Germinal center (tissue), 1 donor: Measurements from ENCODE around the gene SFT2D1.
"Not testable (repeated sequence)": the region's sequence is repeated elsewhere in the genome, so short reads cannot be mapped to it uniquely, and the experiment has no call there.

ENCODE experiments used
- DNase-seq: peaks from one replicate; pipeline ENCODE4 v3.0.0; 2012; ENCODE audit warnings: mixed read lengths, low spot score

The SFT2D1 gene

DNA sequence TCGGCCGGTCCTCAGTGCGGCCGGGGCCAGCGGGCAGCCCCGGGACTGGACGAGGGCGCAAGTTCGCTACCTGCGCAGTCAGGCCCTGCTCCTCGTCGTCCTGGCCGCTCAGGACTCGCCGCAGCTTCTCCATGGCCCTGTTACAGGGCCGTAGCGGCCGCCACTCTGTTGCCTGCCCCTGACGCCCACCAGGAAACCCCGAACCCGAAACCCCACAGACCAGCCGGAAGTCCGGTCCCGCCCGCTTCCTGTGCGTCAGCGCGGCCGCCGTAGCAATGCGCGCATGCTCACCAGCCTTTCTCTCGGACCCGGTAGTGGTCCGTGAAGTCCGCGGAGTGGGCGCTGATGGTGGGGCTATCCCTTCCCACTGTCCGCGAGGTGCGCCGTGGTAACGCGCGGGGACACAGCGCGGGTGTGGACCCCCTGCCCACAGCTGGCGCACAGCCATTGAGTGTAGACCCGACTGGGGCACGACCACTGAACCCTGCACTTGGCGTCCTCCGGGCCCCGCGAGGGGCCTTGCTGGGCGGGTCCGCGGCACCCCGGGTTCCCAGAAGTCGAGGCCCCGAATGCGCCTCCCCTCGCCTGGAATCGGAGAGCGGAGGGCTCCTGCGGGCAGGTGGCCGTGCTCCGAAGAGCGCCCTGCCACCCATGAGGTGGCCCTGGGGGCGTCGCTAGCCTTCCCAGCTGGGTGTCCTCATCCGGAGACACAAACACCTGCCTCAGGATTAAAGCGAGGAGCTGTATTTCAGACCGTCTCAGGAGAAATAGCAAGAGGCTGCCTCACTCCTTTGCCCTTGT, at the start of gene SFT2D1:
SFT2D1 (minus strand) TSS at position 197 of the 801 bp plus-strand sequence; CDS start at position 133, 64 bp downstream.
- DNase-seq, result peak; percentile 88

- no peak for DNase-seq
Measured at GRCh38 chr6:166389119-166389518, 46.8 kb upstream of the SFT2D1 start.

- DNase-seq, result no peak
Measured at GRCh38 chr6:166388290-166389004, 46.1 kb upstream of the SFT2D1 start.

DNA sequence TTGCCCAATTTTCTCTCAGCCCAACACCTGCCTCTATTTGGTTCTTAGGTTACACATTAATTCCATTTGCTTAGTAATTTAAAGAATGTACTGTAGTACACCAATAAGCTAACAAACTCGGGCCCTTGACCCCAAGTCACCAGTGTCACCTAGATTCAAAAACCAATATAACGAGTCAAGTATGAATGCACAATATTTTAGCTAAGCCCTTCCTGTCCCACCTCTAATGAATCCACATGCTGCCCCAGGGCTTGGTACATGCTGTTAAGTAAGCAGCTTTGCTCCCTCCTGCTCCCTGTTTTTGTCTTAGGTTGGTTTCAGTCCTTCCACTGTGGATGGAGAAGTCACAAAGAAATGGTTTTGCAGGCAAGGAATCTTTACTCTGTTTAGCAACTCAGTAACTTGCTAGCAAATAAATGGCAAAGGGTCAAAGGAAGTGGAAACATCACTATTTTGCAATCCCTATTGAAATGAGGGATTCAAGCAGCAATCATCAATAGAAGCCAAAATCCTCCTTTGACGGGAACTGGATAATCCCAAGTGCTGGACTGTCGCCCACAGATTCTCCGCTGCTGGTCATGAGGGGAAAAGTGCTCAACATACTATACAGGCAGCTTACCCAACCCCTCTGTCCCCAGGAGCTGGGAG, 45.4 kb upstream of the SFT2D1 start:
- no peak for DNase-seq

GRCh38 chr6:166387098-166387497, 44.8 kb upstream of the SFT2D1 start:
- not testable (repeated sequence) for DNase-seq

DNA sequence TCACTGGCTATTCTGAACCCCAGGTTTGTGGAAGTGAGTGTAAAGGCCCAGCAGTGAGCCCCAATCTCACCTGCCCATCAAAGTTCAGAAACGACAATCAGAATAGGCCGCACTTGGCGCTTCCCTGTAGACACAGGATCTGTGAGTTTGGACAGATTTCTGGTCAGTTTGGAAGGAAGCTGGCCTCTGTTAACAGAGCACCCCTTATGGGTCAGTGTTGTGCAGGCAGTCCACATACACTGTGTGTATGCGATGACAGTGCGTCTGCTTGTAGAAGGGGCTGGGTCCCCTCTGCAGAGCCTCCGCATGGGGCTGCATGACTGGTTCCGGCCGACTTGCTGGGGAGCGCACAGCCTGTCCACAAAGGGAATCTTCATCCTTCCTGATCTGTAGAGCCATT, 43.8 kb upstream of the SFT2D1 start:
- DNase-seq, result no peak

DNA sequence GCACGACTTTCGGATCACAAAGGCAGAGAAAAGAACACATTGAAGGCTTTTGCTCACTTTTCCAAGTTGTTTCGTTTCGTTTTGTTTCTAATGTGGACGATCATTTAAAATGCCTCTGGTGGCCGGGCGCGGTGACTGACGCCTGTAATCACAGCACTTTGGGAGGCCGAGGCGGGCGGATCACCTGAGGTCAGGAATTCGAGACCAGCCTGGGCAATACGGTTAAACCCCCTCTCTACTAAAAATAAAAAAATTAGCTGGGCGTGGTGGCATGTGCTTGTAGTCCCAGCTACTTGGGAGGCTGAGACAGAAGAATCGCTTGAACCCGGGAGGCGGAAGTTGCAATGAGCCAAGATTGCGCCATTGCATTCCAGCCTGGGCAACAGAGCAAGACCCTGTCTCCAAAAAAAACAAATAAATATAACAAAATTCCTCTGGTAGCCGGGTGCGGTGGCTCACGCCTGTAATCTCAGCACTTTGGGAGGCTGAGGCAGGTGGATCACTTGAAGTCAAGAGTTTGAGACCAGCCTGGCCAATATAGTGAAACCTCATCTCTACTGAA, 41.5 kb upstream of the SFT2D1 start:
- not testable (repeated sequence) for DNase-seq

- DNase-seq, result peak; percentile 97
Measured at GRCh38 chr6:166382933-166383801, 40.8 kb upstream of the SFT2D1 start, which contains the start of gene MPC1. Gene MPC1, minus strand, starts transcription at chr6:166382940. Its CDS starts 64 bp downstream, at chr6:166382876.

DNA sequence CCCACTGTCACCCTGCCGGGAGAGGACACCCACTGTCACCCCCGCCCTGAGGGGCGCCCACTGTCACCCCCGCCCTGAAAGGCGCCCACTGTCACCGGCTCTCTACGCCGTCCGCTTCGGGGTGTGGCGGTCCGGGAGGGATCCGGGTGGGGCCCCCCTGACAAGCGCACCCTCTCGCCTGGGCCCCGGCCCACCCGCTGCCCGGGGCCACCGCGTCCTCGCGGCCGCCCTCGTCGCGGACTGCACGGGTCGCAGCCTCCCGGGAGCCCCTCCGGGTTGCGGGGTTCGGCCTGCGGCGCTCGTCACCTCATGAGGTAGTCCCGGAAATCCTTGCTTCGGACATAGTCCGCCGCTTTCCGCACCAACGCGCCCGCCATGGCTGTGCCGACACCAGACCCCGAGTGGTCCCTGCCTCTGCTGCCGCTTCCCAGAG, 40.2 kb upstream of the SFT2D1 start:
- no peak for DNase-seq

- peak; percentile 80 for DNase-seq
Measured at GRCh38 chr6:166381733-166382499, 39.6 kb upstream of the SFT2D1 start.

DNA sequence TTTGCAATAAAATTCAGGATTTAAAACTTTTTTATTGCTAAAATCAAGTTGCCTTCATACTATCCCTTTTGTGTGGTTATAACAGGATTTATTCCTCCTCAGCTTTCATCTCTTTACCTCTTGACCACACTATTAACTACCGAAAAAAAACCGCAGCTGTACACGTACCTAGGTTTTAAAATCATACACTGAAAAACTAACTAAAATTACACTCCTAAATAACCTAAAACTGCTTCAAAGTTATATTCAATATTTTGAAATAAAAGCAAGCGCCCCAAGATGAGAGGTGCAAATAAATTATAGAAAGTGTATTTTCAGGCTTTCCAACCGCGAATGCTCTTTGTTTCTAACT, 39.0 kb upstream of the SFT2D1 start:
- no peak for DNase-seq

DNA sequence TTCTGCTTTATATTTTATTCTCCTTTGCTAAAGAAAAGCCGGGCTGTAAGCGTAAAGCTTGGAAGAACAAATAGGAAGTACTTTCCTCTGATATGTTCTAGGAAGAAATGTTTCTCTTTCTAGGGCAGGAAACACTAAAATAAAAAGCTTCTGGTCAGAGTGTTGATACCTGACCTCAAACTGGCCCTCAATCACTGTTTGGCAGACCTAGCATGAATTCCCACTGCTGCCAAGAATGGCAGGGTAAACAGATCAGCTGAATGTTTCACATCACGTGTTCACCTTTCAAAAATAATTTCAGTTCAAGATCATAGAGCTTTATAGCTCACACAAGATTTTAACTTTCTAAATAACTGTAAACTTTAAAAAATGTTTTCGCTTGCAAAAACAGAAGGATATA, 37.5 kb upstream of the SFT2D1 start:
- no peak for DNase-seq

DNA sequence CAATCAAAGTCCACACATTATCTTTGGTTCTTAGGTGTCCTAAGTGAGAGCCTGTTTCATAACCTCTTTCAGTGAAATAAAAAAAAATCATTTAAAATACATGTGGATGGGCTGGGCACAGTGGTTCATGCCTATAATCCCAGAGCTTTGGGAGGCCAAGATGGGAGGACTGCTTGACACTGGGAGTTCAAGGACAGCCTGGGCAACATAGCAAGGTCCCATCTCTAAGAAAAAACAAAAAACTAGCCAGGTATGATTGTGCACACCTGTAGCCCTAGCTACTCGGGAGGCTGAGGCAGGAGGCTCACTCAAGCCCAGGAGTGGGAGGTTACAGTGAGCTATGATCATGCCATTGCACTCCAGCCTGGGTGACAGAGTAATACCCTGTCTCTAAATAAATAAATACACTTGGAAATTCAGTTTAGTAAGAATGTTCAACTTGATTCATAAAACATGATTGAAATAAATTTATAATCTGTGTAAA, 36.8 kb upstream of the SFT2D1 start:
- DNase-seq, result no peak

- no peak for DNase-seq
Measured at GRCh38 chr6:166377721-166378120, 35.4 kb upstream of the SFT2D1 start.

- DNase-seq, result no peak
Measured at GRCh38 chr6:166375013-166375412, 32.7 kb upstream of the SFT2D1 start.

DNA sequence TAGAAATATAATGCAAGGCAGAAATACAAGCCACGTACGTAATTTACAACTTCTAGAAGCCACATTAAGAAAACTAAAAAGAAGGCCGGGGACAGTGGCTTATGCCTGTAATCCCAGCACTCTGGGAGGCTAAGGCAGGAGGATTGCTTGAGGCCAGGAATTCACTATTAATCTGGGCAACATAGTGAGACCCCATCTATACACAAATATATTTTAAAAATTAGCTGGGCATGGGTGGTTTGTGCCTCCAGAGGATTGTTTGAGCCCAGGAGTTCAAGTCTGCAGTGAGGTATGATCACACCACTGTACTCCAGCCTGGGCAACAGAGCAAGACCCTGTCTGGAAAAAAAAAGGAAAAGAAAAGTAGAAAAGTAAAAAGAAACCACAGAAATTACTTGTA, 28.1 kb upstream of the SFT2D1 start:
- no peak for DNase-seq

GRCh38 chr6:166369782-166370181, 27.4 kb upstream of the SFT2D1 start:
- DNase-seq, result no peak

DNA sequence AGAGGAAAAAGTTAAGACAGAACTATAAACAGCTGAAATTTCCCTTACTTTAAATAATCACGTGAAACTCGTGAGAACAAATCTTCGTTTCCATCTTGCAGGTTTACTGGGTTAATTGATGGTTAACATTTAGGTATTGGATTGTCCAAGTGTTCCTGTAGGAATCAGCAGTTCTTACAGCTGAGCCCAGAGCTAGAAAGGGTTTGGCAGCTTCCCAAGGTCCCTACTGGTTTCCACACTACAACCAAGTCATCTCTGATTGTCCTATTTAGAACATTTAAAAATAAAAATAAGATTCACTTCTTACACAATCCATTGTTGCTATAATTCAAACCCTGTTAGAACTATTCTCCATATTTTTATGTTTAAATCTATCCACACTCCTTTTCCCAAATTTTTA, 24.6 kb upstream of the SFT2D1 start:
- no peak for DNase-seq

DNA sequence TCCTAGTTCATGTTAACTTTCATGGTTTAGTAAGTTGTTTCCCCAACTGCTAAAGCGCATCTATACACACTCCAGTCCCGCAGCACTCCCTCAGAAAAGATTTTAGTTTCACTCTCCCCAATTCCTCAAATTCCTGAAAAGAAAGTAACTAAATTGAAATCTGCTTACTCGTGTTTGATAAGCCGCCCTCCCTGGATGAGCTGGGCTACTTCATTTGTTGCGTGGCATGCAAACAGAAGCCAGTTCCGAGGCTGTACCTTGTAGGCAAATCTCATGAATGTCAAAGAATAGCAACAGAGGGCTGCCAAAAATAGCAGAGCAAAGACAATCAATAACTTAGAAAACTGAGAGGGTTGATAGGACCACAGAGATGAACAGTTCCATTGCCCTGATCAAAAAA, 23.5 kb upstream of the SFT2D1 start:
- DNase-seq, result no peak

DNA sequence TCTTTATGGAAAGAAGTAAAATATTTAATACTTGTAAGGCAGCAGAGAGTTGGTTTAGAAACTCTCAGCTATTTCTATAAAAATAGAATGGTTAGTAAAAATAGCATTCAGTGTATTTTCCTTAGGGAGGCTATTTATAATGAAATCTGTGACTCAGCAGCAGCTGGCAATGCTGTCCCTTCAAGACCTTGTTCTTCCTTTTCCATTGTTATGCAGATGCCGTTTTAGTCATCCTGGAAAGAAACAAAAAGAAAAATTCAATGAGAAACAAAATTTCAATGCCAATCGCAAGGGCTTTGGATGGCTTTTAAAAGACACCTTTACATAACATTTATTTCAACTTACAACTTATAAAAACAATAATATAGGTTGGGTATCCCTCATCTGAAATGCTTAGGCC, 22.9 kb upstream of the SFT2D1 start:
- DNase-seq, result no peak

DNA sequence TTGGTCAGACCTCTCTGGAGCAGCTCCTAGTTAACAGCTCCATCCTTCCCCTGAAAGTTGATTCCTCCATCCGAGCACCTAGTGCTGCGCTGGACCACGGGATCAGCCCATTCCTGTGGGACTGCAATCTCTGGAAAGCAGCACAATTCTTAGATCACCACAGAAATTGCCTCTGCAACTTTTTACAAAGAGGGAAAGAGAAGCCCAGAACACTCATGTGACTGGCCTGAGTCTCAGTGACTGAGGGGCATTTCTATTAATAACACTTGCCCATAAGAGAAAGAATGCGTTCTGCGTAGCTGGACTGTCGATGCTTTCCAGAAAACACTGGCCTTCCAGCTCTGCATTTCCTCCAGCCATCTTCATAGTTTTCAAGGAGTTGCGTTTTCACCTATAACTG, 22.1 kb upstream of the SFT2D1 start:
- DNase-seq, result no peak
